ENCODE results near the gene TENM4. TPM values are rescaled to one million over a fixed set of nuclear protein-coding genes. Genes with fewer than 3 reads are reported as not detected.

The TENM4 gene
- total RNA-seq, 2 donors from 2014 or later = 68.2 to 130 TPM

DNA sequence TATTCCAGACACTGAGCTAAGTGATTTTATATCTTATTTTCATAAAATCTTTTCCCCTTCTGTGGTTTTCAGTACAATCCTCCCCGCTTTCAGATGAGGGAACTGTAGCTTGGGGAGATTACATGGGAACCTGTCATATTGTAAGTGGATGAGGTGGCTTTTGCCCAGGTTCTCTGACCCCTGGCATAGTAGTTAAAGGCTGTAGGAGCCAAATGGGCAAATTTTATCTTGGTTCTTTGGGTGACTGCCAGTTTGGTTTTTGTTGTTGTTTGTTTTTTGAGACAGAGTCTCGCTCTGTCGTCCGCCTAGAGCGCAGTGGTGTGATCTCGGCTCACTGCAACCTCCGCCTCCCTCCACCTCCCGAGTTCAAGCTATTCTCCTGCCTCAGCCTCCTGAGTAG is 454.5 kb downstream of the TENM4 start:
- Mint-ChIP-seq H3K9me3 (no peaks in the 10 kb centered on the region), H3K36me3 (ENCODE audit: low read depth) (peaks cover 3% of the 10 kb centered on the region), H3K27ac (no peak overlapping the region), H3K27me3 (ENCODE audit: insufficient read depth) (no peaks in the 10 kb centered on the region), H3K4me3 (no peak overlapping the region), H3K4me1 (peaks cover 7% of the 10 kb centered on the region)
- Histone ChIP-seq H3K36me3 (ENCODE audit: control insufficient read depth, insufficient read depth, low read length) (no peaks in the 10 kb centered on the region), H3K9me3 (ENCODE audit: control insufficient read depth, low read length) (no peaks in the 10 kb centered on the region), H3K4me1 (ENCODE audit: control insufficient read depth, insufficient read depth, low read length) (peaks cover 4% of the 10 kb centered on the region), H3K9ac (ENCODE audit: extremely low read depth, low read length, poor library complexity, severe bottlenecking) (no peak overlapping the region), H3K27me3 (ENCODE audit: control insufficient read depth, insufficient read depth, low read length, poor library complexity, severe bottlenecking) (no peaks in the 10 kb centered on the region), H3K4me3 (ENCODE audit: low read length) (no peak overlapping the region), H3K27ac (ENCODE audit: low read depth, low read length) (no peak overlapping the region)
- WGBS, 2 experiments (ENCODE audit: insufficient coverage in 1 of 2, insufficient read length in 1 of 2) = 92 to 94% methylated on average over 2 to 8 of the region's 8 CpGs
- no peak for DNase-seq
- TF ChIP-seq, protein P1, sequence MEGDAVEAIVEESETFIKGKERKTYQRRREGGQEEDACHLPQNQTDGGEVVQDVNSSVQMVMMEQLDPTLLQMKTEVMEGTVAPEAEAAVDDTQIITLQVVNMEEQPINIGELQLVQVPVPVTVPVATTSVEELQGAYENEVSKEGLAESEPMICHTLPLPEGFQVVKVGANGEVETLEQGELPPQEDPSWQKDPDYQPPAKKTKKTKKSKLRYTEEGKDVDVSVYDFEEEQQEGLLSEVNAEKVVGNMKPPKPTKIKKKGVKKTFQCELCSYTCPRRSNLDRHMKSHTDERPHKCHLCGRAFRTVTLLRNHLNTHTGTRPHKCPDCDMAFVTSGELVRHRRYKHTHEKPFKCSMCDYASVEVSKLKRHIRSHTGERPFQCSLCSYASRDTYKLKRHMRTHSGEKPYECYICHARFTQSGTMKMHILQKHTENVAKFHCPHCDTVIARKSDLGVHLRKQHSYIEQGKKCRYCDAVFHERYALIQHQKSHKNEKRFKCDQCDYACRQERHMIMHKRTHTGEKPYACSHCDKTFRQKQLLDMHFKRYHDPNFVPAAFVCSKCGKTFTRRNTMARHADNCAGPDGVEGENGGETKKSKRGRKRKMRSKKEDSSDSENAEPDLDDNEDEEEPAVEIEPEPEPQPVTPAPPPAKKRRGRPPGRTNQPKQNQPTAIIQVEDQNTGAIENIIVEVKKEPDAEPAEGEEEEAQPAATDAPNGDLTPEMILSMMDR (conservative IDR thresholded peaks at IDR 0.05) = no peak

DNA sequence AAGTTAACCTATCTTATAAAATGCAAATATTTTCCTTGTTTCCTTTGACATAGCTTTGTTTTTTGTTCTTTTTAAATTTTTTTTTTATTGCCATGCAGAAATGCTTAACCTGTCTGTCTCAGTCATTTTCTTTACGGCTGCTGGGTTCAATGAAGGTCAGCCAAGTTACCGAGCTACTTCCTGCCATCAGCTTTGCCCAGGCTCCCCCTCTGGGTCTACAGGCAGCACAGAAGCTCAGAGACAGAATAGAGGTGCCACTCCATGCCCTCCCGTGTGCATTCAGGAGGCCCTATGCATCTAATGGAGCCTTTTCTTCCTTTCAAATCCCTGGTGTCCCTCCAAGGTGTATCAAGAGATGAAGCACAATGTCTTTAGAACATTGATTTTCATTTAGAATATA is 455.2 kb downstream of the TENM4 start:
- Mint-ChIP-seq H3K4me3 (no peak overlapping the region), H3K27me3 (ENCODE audit: insufficient read depth) (no peaks in the 10 kb centered on the region), H3K27ac (no peak overlapping the region), H3K9me3 (no peaks in the 10 kb centered on the region), H3K36me3 (ENCODE audit: low read depth) (peaks cover 3% of the 10 kb centered on the region), H3K4me1 (peaks cover 4% of the 10 kb centered on the region)
- 82 to 94% methylated on average over 2 to 3 of the region's 3 CpGs for WGBS, 2 experiments (ENCODE audit: insufficient coverage in 1 of 2, insufficient read length in 1 of 2)
- TF ChIP-seq, protein P1 (conservative IDR thresholded peaks at IDR 0.05) = no peak
- no peaks in the 10 kb centered on the region for H3K27me3 ChIP-seq (ENCODE audit: control insufficient read depth, insufficient read depth, low read length, poor library complexity, severe bottlenecking)
- H3K36me3 ChIP-seq (ENCODE audit: control insufficient read depth, insufficient read depth, low read length) = no peaks in the 10 kb centered on the region
- H3K9ac ChIP-seq (ENCODE audit: extremely low read depth, low read length, poor library complexity, severe bottlenecking) = no peak overlapping the region
- no peak for DNase-seq
- H3K27ac ChIP-seq (ENCODE audit: low read depth, low read length) = no peak overlapping the region
- no peak overlapping the region for H3K4me3 ChIP-seq (ENCODE audit: low read length)
- no peaks in the 10 kb centered on the region for H3K9me3 ChIP-seq (ENCODE audit: control insufficient read depth, low read length)
- H3K4me1 ChIP-seq (ENCODE audit: control insufficient read depth, insufficient read depth, low read length) = peaks cover 4% of the 10 kb centered on the region

DNA sequence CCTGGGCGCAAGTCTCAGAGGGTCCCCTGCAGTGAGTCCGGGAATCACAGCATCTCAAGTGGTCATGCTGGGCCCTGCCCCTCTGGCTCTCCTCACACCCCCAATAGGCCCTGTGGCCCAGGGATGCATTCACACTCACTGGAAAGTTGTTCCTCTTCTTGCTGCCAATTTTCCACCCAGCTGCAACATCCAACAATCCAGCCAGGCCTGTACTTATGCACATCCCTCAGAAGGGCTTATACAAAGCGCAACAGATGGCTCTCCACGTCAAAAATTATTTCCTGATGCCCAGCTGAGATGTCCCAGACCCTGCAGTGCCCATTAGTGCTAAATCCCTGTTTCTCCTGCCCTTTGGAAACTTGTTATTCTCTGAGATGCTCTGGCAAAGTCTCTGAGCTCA is 458.4 kb downstream of the TENM4 start:
- no peaks in the 10 kb centered on the region for H3K9me3 ChIP-seq (ENCODE audit: control insufficient read depth, low read length)
- no peaks in the 10 kb centered on the region for H3K36me3 ChIP-seq (ENCODE audit: control insufficient read depth, insufficient read depth, low read length)
- TF ChIP-seq, protein P1 (conservative IDR thresholded peaks at IDR 0.05) = no peak
- peaks cover 6% of the 10 kb centered on the region for H3K9me3 Mint-ChIP-seq
- H3K27me3 ChIP-seq (ENCODE audit: control insufficient read depth, insufficient read depth, low read length, poor library complexity, severe bottlenecking) = no peaks in the 10 kb centered on the region
- H3K4me3 ChIP-seq (ENCODE audit: low read length) = no peak overlapping the region
- peaks cover 5% of the 10 kb centered on the region for H3K4me1 ChIP-seq (ENCODE audit: control insufficient read depth, insufficient read depth, low read length)
- no peak overlapping the region for H3K27ac Mint-ChIP-seq
- H3K27me3 Mint-ChIP-seq (ENCODE audit: insufficient read depth) = no peaks in the 10 kb centered on the region
- peaks cover 6% of the 10 kb centered on the region for H3K36me3 Mint-ChIP-seq (ENCODE audit: low read depth)
- no peak overlapping the region for H3K4me3 Mint-ChIP-seq
- no peak for DNase-seq
- no peak overlapping the region for H3K9ac ChIP-seq (ENCODE audit: extremely low read depth, low read length, poor library complexity, severe bottlenecking)
- peaks cover 4% of the 10 kb centered on the region for H3K4me1 Mint-ChIP-seq
- 75 to 93% methylated on average over 1 to 4 of the region's 4 CpGs for WGBS, 2 experiments (ENCODE audit: insufficient coverage in 1 of 2, insufficient read length in 1 of 2)
- no peak overlapping the region for H3K27ac ChIP-seq (ENCODE audit: low read depth, low read length)

All from endodermal cell (in vitro differentiated cells).